Non-pigmented ciliary epithelial cell (primary cell): ENCODE data around the gene MAP1LC3B.

Experiments used
- DNase-seq: peaks from one replicate; pipeline ENCODE4 v3.0.0-alpha.2; 2010; ENCODE audit warnings: low read depth

MAP1LC3B gene

GRCh38 chr16:87409781-87410180 is 17.6 kb downstream of the MAP1LC3B start:
- no peak for DNase-seq

GRCh38 chr16:87410530-87410929 is 18.4 kb downstream of the MAP1LC3B start:
- no peak for DNase-seq

GRCh38 chr16:87410968-87411367 is 18.8 kb downstream of the MAP1LC3B start:
- no peak for DNase-seq

- DNase-seq: no peak
These were observed 19.5 kb downstream of the MAP1LC3B start for GRCh38 chr16:87411375-87412271.

GRCh38 chr16:87412371-87412995 is 20.3 kb downstream of the MAP1LC3B start:
- DNase-seq: no peak

- no peak for DNase-seq
These were observed 20.9 kb downstream of the MAP1LC3B start for GRCh38 chr16:87412996-87413421.

GRCh38 chr16:87414251-87414680 is 22.1 kb downstream of the MAP1LC3B start:
- DNase-seq: no peak

- DNase-seq: no peak
These were observed 23.3 kb downstream of the MAP1LC3B start for GRCh38 chr16:87415441-87415840.

- no peak for DNase-seq
These were observed 24.8 kb downstream of the MAP1LC3B start for GRCh38 chr16:87416826-87417527.

GRCh38 chr16:87417528-87417910 is 25.4 kb downstream of the MAP1LC3B start:
- no peak for DNase-seq

GRCh38 chr16:87418216-87418615 is 26.1 kb downstream of the MAP1LC3B start:
- DNase-seq: no peak

GRCh38 chr16:87418644-87419043 is 26.5 kb downstream of the MAP1LC3B start:
- DNase-seq: no peak

GRCh38 chr16:87420026-87421002 is 28.2 kb downstream of the MAP1LC3B start:
- no peak for DNase-seq

GRCh38 chr16:87421003-87421912 is 29.1 kb downstream of the MAP1LC3B start:
- no peak for DNase-seq

- no peak for DNase-seq
These were observed 30.0 kb downstream of the MAP1LC3B start for GRCh38 chr16:87422106-87422505.

- DNase-seq: no peak
These were observed 31.3 kb downstream of the MAP1LC3B start for GRCh38 chr16:87423429-87423828.

- DNase-seq: no peak
These were observed 32.1 kb downstream of the MAP1LC3B start for GRCh38 chr16:87424266-87424665.

GRCh38 chr16:87425941-87426340 is 33.8 kb downstream of the MAP1LC3B start:
- no peak for DNase-seq

- DNase-seq: no peak
These were observed 34.5 kb downstream of the MAP1LC3B start for GRCh38 chr16:87426423-87427215.

- peak; percentile 55 for DNase-seq
These were observed 39.8 kb downstream of the MAP1LC3B start for GRCh38 chr16:87431926-87432325.
